Activated CD4-positive, alpha-beta T cell treated with anti-CD3 and anti-CD28 coated beads, Interleukin-2, amount 50 U/mL, for 48 hours (primary cell): ENCODE results near the gene DALRD3.

Experiments
- DNase-seq, 2 experiments: peaks; one replicate each; pipeline ENCODE4 v3.0.0-alpha.2; 2020

The DALRD3 gene, protein sequence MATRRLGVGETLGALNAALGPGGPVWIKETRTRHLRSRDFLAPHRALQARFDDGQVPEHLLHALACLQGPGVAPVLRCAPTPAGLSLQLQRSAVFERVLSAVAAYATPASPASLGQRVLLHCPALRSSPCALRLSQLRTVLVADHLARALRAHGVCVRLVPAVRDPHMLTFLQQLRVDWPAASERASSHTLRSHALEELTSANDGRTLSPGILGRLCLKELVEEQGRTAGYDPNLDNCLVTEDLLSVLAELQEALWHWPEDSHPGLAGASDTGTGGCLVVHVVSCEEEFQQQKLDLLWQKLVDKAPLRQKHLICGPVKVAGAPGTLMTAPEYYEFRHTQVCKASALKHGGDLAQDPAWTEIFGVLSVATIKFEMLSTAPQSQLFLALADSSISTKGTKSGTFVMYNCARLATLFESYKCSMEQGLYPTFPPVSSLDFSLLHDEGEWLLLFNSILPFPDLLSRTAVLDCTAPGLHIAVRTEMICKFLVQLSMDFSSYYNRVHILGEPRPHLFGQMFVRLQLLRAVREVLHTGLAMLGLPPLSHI

DNA sequence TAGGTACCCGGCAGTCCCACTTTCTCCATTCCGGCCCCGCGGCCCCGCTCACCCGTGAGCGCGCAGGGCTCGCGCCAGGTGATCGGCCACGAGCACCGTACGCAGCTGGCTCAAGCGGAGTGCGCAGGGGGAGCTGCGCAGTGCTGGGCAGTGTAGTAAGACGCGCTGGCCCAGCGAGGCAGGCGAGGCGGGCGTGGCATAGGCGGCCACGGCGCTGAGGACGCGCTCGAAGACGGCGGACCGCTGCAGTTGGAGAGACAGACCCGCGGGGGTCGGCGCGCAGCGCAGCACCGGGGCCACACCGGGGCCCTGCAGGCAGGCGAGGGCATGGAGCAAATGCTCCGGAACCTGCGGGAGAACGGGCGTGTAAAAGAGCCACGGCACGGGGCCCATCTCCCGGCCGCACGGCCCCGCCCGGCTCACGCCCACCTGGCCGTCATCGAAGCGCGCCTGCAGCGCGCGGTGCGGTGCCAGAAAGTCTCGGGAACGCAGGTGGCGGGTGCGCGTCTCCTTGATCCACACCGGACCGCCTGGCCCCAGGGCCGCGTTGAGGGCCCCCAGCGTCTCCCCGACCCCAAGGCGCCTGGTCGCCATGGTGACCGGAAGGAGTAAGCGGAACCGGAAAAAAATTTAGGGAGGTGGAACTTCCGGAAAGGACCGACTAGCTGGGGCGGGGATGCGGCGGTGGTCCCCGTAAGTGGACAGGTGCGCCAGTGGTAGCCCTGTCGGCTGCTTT, at the start of gene DALRD3:
DALRD3 (minus strand) TSS at position 610 of the 736 bp plus-strand sequence; CDS start at position 594, 16 bp downstream.
- DNase-seq: peak; percentile 62 to 72

DNA sequence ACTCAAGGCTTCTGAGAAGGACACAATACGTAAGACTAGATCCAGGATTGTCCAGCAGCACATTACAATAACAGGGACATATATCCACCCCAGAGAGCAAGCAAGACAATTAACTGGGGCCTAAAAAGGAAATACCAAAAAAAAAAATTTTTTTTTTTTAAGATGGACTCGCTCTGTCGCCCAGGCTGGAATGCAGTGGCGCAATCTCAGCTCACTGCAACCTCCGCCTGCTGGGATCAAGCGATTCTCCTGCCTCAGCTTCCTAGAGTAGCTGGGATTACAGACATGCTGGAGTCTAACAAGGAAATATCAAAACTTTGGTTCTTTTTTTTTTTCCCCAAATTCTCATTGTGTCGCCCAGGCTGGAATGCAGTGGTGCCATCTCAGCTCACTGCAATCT, 39.6 kb upstream of the DALRD3 start:
- DNase-seq: no peak

DNA sequence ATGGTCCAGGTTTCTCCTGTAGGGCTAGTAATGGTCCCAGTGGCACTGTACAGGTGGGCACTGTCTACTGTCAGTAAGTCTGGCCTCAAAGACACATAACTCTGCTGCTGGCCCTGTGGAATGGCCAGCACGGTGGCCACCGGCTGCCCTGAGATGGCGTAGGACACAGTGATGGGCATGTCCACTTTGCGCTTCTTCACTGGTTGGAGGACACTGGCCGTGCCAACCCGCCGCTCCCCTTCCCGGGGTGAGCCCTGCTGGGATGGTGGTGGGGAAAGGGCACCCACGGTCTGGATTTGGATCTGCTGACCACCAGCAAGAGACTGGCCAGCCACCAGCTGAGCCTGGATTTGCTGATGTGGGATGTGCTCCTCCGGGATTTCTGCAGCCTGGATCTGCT, 38.9 kb upstream of the DALRD3 start:
- DNase-seq: no peak

DNA sequence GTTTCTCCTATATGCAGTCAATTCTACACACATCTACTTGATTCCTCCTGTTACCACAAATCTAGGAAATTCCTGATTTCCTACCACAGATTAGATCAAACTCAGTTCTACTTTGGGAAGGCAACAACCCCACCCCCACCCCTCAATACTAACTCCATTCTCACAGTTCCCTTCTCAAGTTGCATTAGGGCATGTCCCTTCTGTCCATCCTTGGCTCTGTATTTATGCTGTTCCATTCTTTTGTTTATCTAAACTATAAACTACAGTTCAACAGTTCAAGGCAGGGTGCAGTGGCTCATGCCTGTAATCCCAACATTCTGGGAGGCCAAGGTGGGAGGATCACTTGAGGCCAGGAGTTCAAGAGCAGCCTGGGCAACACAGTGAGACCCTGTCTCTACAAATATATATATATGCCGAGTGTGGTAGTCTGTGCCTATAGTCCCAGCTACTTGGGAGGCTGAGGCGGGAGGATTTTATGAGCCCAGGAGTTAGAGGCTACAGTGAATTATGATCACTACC, 36.0 kb upstream of the DALRD3 start:
- DNase-seq: no peak

DNA sequence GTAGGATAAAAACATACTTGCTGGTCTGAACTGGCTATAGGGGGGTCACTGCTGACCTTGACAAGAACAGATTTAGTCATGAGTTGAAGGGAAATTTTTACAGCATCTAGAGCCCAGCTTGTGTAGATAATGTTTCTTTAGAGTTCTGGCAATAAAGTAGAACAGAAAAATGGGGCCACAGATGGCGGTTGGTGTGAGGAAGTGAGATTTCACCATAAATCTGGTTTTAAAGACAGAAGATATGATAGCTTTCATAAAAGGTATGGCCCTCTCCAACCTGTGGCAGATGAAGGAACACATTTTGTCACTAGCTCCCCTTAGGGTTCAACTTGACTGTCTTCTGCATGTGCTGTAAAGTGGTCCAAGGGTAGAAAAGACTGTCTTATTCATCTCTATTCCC, 35.2 kb upstream of the DALRD3 start:
- DNase-seq: no peak

GRCh38 chr3:49035281-49035680, 16.9 kb upstream of the DALRD3 start:
- DNase-seq: no peak

GRCh38 chr3:49034650-49035049, 16.3 kb upstream of the DALRD3 start:
- no peak for DNase-seq

GRCh38 chr3:49032646-49033304, 14.4 kb upstream of the DALRD3 start:
- no peak for DNase-seq

- no peak for DNase-seq
Observed at GRCh38 chr3:49030321-49030720, 11.9 kb upstream of the DALRD3 start.

DNA sequence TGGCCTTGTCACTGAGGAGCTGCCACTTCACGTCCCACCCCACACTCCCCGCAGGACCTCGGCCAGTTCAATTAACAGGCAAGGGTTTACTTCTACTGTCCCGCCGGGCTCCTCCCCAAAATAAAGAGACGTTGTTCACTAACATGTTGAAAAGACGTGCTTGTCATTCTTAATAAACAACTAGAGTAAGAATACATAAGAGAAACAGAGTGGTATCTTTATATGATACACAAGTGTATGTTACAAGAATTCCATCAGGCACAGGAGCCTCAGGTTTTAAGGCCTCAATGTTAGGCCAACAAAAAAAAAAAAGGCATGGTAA, 11.1 kb upstream of the DALRD3 start:
- DNase-seq: no peak

DNA sequence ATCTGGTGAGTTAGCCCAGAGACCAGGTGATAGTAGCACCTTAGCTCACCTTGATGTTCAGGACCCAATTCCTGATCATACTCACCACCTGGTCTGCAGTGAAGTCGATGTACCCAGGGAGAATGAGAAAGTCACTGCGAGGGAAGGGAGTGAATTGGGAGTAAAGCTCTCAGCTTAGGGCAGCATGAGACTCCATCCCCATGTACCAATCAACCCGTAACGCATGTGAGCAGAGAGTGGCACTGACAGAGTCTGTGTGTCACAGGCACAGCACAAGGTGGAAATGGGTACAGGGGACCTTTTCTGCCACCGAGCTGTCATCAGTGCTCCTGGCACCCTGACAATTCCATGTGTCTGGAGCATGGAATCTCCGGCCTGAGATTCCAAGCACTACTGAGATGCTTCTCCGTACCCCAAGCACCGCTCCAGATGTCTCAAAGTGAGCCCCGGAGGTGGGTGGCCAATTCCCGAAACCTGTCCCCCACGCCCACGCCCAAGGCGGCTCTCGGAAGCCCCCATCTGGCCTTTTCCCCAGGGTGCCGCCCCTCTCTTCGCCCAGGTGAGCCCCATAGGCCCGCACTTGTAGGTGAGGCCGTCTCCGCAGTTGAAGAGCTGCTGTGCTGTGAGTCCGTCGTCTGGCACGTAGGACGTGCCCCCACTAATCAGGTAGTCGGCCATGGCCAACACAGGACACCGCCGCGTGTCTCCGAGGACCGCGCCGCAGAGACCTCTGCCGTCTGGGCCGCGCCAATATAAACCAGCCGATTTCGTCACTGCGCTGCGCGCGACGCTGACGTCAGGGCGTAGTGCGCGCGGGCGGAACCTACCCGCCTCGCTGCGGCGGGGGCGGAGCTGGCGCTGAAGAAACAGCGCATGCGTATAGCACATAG, 10.5 kb upstream of the DALRD3 start, which contains the start of gene IMPDH2:
IMPDH2 (minus strand) TSS at position 726 of the 890 bp plus-strand sequence; CDS start at position 678, 48 bp downstream.
- DNase-seq: peak; percentile 93 to 94

- DNase-seq: no peak
Observed at GRCh38 chr3:49028298-49028672, 9.9 kb upstream of the DALRD3 start.

DNA sequence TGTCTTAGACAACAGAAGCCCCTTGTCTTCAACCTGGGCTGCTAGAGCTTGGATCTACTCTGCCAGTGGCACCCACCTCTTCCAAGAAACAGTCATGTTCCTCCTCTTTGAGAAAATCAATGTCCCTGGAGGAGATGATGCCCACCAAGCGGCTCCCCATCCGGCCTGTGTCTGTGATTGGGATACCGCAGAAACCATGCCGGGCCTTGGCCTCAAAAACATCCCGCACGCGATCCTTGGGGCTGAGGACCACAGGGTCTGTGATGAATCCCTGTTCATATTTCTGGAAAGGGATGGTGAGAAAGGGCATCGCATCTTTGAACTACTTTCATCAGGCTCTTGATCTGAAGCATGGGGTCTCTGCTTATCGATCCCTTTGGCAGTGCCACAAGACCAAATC, 9.3 kb upstream of the DALRD3 start:
- DNase-seq: peak in 1 of 2 experiments; percentile 13

DNA sequence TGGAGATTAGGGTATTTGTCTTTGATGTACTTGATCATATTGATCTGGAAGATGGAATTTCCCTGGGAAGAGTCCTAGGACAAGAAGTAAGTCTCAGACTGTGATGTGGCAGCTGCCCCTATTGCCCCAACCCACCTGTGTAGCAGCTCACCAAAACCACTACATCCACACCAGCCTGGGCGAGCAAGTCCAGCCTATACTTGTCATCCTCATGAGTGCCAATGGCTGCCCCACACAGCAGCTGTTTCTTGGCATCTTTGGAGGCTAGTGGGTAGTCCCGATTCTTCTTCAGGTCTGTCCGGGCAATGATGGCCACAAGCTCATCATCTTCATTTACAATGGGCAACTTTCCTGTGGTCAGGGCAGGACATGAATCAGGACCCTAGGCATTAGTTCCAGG, 8.2 kb upstream of the DALRD3 start:
- DNase-seq: no peak

- DNase-seq: no peak
Observed at GRCh38 chr3:49025793-49026520, 7.6 kb upstream of the DALRD3 start.

- DNase-seq: no peak
Observed at GRCh38 chr3:49025005-49025792, 6.8 kb upstream of the DALRD3 start.

DNA sequence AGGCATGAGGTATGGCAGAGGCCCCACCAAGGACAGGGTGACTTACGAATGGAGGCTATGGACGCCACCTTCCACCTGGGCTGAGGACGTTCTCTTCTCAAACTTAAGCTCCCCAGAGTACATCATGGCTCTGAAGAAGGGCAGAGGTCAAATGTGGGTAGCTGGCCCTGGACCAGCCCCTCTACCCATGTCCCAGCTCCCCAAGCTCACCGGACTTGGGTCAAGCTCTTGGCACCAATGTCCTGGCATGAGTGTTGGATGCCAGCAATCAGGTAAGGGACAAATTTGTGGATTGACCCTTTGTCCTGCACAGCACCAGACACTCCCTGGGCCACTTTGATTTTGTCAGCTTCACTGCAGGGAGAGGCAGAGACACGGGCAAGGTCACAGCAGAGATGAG, 6.1 kb upstream of the DALRD3 start:
- no peak for DNase-seq

GRCh38 chr3:49023775-49024174, 5.4 kb upstream of the DALRD3 start:
- no peak for DNase-seq

DNA sequence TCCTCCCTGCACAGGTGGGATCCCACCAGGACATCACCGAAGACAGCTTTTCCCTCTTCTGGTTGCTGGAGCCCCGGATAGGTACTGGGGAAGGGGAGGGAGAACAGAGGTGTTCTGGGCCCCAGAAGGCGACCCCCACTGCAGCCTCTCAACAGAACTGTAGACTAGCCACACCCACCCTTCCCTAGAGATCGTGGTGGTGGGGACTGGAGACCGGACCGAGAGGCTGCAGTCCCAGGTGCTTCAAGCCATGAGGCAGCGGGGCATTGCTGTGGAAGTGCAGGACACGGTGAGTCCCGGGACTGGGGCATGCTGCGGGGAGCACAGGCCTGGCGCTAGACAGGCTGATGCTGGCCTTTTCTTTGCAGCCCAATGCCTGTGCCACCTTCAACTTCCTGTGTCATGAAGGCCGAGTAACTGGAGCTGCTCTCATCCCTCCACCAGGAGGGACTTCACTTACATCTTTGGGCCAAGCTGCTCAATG, 4.3 kb upstream of the DALRD3 start:
- peak in 1 of 2 experiments; percentile 41 for DNase-seq
